Kidney glomerular epithelial cell (primary cell): Measurements from ENCODE around the gene PCDH9.
"Not testable (repeated sequence)": the region's sequence is repeated elsewhere in the genome, so short reads cannot be mapped to it uniquely, and the experiment has no call there.

ENCODE experiments used
- DNase-seq: peaks from one replicate; lab custom pipeline; 2025; lab: John Stamatoyannopoulos, UW

Gene PCDH9

GRCh38 chr13:66657165-66657881 lies 572.8 kb downstream of the PCDH9 start:
- peak; percentile 99 for DNase-seq

DNA sequence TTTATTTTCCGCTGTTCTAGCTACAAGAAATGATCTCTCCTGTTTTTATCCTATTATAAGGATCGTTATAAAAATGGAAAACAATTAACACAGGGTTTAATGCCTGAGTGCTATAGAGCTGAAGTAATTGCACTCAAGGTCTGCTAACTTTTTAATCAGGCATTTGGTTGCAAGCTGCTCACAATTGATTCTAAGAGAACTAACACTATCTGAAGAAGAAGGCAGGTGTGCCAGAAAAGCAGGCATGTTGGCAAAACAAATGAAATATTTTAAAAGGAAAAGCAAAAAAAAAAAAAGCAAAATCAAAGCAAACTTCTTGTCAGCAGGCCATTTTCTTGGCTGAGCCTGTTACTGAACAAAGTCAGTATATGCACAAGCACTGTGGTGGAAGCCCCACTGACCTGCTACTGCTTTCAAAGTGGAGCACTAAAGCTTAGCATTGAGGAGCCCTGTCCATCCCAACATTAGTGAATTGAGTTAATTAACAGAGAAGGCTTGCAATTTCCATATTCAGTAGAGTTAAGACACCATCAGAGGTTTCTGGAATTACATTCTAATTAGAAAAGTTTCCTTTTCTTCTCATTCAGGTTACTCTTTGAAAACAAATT lies 574.2 kb downstream of the PCDH9 start:
- DNase-seq, result no peak

DNA sequence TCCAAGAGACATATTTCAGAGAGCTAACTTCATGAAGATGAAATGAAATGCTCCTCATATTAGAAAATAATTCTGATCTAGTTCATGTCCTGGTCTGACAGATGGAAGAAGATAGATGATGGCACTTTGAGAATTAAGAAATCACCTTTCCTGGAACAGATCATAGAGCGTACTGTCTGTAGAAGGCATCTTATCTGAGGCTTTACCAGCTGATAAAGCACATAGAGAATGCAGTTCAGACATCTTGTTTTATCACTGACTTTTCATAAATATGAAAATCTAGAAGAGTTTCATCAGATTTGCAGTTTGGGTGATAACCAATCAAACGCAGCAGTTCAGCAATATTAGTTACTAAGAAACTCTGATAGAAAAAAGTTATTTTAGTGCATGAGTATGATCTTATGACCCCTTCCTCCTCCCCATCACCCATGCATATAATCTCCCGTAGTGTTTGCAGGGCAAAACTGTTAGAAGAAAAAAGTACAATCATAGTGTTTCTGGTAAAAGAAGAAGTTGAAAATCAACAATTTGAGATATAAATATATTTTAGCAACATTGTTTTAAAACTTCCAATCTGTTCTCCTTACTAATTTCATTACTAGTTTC lies 585.2 kb downstream of the PCDH9 start:
- no peak for DNase-seq

DNA sequence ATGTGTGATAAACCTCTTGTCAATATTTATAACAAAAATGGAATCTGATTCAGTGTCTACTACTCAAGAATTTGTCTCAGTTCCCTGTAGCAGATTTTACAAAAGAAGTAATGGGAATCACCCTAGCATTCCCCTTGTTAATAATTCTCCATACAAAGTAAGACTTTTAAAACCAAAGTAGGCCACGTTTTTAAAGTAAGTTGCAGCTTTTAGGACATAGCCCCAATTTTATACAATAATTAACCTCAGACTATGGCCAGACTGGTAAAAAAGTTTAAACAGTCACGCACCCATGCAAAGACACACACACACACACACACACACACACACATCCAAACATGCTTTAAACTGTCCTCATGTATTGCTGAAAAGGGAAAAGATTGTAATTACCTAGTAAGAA lies 589.9 kb downstream of the PCDH9 start:
- no peak for DNase-seq

- DNase-seq, result no peak
These were observed 591.1 kb downstream of the PCDH9 start for GRCh38 chr13:66639044-66639443.

DNA sequence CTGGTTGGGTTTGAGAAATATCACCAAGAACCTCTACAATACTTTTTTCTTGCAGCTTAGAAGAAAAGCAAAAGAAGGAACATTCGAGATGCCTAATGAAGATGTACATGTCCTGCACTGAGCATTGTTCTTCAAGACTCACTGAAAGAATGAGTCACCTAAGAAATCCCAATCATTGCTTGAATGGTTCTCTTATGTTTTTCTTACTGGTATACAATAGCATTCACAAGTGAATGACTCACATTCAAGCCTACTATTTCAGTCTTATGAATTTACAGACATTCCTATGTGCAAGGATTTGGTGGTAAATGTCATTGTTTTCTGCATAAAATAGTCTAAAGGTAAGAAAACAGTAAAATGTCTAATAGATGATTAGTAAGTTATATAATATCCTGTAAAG lies 594.6 kb downstream of the PCDH9 start:
- peak; percentile 85 for DNase-seq

DNA sequence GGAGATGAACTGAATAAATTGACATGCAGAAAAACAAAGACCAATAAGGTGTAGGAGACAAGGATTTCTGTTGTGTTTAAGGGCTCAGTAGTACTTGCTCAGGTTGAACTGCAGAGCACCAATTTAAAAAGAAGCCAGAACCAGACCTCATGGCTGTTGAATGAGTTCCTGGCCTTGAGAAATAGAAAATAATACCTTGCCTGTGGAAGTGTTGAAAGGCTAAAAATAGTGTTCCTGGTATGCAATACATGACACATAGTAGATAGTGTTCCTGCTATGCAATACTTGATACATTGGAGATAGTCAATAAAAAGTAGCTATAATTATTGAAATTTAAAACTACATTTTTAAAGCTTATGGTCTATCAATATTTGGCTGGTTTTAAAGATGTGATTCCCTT lies 595.8 kb downstream of the PCDH9 start:
- DNase-seq, result no peak

DNA sequence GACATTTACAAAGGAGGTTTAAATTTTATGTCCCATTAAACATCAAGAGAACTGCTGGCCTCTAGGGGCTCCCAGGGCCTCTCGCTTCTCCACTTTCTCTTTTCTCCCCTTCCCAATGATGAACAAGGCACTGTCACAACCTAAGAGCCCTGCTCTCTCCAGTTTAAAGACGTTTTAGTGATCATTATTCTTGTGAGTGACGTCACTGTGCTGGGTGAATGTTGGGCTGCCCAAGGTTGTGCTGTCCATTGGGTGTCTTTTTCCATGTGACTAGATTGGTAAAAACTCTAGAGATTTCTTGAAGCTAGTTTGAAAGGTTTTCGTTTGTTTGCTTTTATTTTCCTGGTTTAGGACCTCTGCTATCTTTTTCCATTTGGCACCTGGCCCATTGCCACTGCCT lies 602.6 kb downstream of the PCDH9 start:
- DNase-seq, result no peak

- no peak for DNase-seq
These were observed 605.8 kb downstream of the PCDH9 start for GRCh38 chr13:66624302-66624701.

DNA sequence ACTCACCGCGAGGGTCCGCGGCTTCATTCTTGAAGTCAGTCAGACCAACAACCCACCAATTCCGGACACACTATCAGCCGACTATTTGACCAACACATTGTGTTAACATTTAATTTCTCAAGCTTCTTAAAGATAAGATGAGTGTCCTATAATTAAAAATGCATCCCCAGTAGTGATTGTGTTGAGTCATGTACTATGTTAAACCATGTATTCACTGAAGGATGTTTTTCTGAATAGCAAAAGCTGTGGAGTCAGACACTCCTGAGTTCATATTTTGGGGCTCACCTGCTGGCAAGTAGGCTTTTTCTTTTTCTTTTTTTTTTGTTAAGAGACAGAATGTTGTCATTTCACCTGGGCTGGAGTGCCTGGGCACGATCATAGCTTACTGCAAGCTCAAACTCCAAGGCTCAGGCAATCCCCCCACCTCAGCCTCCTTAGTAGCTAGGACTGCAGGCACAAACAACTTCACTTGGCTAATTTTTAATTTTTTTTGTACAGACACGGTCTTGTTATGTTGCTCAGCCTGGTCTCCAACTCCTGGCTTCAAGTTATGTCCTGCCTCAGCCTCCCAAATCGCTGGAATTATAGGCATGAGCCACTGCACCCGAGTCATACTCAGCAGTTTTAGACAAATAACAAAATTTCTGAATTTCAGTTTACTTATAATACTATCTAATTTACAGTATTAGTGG lies 606.9 kb downstream of the PCDH9 start:
- DNase-seq, result no peak

GRCh38 chr13:66621906-66622447 lies 608.2 kb downstream of the PCDH9 start:
- DNase-seq, result not testable (repeated sequence)

DNA sequence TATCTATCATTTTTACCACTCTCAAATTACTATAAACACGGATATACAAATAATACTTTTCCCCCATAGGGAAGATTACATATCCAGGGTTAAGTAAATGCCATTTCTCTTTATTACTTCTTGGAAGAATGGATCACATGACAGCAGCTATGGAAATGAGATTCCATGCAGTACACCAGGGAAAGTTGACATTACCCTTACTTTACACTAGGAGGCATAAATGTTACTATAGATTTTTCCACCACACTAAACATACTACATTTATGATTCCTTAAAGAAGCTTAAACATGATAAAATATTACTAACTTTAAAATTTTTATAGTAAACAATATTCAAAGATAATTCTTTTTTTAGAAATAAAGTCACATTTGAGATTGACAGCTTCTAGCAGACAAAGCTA lies 611.4 kb downstream of the PCDH9 start:
- peak; percentile 26 for DNase-seq

DNA sequence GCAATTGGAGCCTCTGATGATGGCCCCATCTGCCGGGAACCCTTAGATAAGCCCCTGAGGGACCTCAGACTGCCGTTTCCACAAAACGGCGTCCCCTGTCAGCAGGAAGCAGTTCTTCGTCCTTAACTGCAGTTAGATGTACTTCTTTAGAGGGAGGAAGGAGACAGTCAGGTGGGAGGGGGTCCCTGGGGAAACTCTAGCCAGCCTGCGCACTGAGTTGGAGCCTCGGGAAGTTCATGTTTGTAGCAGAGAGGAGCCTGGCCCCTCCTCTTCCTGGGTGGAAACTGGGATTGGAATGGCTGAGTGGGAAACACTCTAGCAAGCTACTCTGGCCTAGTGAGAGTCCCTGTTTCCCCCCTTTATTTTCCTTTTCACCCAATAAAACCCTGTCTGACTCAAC lies 612.4 kb downstream of the PCDH9 start:
- DNase-seq, result no peak

DNA sequence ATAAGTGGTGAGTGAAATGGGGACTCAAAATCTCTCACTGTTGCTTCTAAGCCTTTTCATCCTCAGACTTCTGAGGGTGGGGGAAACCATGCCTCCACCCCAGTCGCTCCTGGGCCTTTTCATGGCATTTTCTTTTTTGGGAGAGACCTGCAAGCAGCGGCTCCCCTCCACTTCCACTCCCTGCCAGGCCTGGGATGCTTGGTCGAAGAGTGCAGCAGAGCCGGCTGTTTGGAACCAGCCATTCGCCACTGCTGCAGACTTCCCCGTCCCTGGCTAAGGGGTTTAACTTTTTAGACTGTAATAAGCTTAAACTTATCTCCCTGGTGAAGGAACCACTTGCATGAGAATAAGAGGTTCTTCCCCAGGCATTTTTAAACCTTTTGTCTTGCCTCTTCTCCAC lies 617.2 kb downstream of the PCDH9 start:
- DNase-seq, result no peak

DNA sequence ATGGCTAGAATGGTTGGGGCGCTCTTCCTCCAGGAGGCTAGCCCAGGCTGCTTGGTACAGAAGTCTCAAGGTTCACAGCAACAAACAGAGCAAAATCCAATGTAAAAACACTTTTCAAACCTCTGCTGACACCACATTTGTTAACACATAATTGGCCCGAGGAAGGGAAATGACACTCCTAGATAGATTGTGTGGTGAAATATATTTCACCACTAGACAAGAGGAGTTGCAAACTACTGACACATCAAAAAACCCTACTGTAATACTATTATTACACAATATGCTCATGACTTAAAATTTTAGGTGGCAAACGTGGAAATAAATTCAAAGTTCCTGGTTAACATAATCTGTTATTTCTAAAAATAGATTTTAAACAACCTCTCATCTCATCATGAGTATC lies 643.6 kb downstream of the PCDH9 start:
- no peak for DNase-seq

GRCh38 chr13:66585669-66586203 lies 644.4 kb downstream of the PCDH9 start:
- no peak for DNase-seq

DNA sequence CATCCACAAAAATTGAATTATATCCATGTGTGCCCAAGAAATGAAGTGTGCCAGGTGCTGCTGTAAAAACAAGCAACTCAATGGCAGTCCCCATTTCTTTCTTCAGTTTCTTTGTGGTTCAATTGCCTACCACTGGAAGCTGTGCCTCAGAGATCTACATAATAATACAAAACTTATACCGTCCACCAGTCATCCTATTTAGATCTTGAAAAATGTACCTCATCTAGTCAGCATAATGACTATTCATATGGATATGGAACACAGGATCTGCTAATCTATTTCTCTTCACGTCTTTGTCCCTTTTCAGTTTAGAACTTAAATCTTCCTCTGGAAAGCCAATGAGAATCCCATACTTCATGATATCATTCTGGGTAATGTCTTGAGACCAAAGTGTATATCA lies 648.5 kb downstream of the PCDH9 start:
- DNase-seq, result no peak

DNA sequence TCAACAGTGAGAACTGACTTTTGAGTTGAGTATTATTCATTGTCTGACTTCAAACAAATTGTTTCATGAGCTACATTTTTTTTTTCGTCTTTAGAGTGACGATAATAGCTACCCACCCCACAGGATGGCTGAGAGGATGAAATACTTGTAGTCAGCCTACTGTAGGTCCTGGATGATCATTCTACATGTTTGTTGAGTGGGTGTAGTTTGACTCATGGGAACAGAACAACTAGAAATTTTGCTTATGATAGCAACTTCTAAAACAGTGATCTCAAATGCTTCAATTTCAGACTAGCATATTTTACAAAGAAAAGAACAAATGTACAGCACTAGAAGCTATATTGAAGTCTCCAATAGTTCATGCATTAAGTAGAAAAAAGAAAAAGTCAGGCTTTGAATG lies 651.8 kb downstream of the PCDH9 start:
- DNase-seq, result no peak

DNA sequence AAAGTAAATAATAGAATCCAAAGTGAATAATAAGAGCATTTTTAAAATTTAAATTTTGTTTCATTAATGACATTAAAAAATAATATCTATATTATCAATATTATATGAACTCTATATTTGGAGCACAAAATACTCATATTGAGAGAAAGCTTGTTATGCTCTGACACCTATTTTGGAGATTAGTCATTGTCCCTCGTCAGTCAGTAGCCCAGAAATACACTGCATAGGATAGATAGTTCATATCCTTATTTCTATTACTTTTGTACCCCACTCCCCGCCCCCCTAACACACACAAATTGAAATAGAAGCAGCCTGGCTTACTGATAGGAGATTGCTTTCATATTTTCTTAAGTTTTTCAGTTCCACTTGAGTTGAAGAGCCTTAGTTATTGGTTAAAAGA lies 652.8 kb downstream of the PCDH9 start:
- DNase-seq, result no peak

DNA sequence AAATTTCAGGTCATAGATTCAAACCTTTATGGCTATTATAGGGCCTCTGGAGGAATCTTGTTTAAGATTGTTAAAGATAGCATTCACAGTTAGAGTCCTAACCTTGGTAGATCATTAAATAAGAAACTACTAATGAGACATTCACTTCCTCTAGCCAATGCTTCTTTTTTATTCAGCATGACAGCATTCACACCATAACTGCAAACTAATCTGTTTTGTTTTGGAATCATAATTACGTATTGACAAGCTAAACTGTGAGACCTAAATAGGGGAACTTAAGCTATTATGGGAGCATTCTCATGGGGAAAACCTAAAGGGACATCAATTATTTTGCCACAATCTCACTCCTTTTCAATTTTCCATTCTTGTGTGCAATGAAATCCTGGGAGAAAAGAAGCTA lies 653.8 kb downstream of the PCDH9 start:
- DNase-seq, result no peak

DNA sequence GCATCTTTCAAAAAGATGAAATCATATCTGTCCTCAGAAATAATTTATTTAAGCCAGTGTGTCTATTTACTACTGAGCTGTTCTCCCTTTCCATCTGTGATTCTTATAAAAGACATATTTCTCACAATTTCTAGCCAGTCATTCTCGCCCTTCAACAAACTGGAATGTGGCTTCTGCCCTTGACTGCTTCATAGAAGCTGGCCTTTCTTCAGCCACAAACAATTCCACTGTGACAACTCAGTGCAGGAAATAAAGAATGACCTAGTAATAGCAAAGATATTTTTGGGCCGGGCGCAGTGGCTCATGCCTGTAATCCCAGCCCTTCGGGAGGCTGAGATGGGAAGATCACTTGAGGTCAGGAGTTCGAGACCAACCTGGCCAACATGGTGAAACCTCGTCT lies 655.5 kb downstream of the PCDH9 start:
- DNase-seq, result no peak

- DNase-seq, result no peak
These were observed 662.1 kb downstream of the PCDH9 start for GRCh38 chr13:66567899-66568612.
